Mucosa of stomach (tissue), 1 donor: ENCODE results near the gene PTF1A.

ENCODE experiments used
- H3K27me3 ChIP-seq: one replicate; pipeline ENCODE4 v1.7.0; 2013; ENCODE audit warnings: mild to moderate bottlenecking, low read length; ENCODE audit not compliant: control insufficient read depth, insufficient read depth
- H3K36me3 ChIP-seq: one replicate; pipeline ENCODE4 v1.7.0; 2013; ENCODE audit warnings: low read length; ENCODE audit not compliant: control insufficient read depth, insufficient read depth
- H3K4me1 ChIP-seq: one replicate; pipeline ENCODE4 v1.7.0; 2013; ENCODE audit warnings: mild to moderate bottlenecking, low read length; ENCODE audit not compliant: control insufficient read depth, insufficient read depth
- H3K4me3 ChIP-seq: one replicate; pipeline ENCODE4 v1.7.0; 2013; ENCODE audit warnings: low read length
- H3K9ac ChIP-seq: one replicate; pipeline ENCODE4 v1.7.0; 2013; ENCODE audit warnings: mild to moderate bottlenecking, low read length, moderate library complexity
- H3K9me3 ChIP-seq: one replicate; pipeline ENCODE4 v1.7.0; 2013; ENCODE audit warnings: mild to moderate bottlenecking, low read length, moderate library complexity; ENCODE audit not compliant: control insufficient read depth
- donor health status: Pancreatic carcinoma.

The PTF1A gene

DNA sequence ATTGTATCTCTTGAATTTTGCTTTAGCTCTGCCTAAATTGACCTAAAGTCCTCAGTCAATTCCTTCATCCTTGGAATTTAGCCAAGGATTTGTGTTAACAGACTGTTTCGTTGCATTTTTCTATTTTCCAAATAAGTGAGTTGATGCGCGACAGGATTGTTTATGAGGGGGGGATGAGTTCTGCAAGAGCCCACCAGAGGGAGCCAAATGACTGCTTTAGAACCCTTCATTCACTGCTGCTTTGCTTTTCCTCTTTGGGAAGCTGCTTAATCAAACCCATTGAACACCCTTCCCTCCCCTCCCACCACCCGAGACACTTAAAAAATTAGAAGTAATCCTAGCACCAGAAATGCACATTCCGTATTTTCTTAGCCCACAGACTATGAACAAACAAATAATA, 33.7 kb upstream of the PTF1A start:
- no peak overlapping the region for H3K9ac ChIP-seq
- H3K27me3 ChIP-seq = peaks cover 5% of the 10 kb centered on the region
- H3K9me3 ChIP-seq = no peaks in the 10 kb centered on the region
- H3K4me1 ChIP-seq = no peaks in the 10 kb centered on the region
- no peaks in the 10 kb centered on the region for H3K36me3 ChIP-seq
- no peak overlapping the region for H3K4me3 ChIP-seq

DNA sequence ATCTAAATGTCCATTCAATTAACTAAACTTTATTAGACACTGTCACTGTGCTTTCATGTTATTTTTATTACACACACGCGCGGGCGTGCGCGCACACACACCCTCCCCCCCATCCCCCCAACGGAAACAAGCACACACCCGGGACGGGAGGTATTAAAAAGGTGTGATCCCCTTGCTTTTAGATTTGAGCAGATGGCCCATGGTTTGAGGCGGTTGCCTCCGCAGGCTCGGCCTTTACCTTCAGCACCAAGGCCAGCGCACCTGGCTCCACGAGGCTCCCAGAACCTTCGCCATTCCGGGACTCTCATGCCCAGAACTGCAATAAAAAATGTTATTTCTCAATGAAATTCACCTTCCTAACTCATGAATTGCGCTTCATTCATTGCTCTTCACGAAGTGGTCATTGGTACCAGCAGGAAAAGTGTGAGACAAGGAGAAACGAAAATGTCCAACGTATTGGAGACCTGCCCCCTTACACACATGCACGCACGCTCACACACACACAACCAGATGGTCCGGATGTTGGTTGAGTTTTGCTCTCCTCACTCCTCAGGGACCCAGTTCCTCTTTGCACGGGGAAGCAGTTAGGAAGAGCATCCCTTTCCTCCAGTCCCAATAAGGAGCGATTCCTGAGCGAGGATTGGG, 20.8 kb upstream of the PTF1A start:
- no peaks in the 10 kb centered on the region for H3K9me3 ChIP-seq
- H3K9ac ChIP-seq = no peak overlapping the region
- H3K27me3 ChIP-seq = peaks cover 45% of the 10 kb centered on the region
- H3K36me3 ChIP-seq = no peaks in the 10 kb centered on the region
- no peak overlapping the region for H3K4me3 ChIP-seq
- H3K4me1 ChIP-seq = no peaks in the 10 kb centered on the region

DNA sequence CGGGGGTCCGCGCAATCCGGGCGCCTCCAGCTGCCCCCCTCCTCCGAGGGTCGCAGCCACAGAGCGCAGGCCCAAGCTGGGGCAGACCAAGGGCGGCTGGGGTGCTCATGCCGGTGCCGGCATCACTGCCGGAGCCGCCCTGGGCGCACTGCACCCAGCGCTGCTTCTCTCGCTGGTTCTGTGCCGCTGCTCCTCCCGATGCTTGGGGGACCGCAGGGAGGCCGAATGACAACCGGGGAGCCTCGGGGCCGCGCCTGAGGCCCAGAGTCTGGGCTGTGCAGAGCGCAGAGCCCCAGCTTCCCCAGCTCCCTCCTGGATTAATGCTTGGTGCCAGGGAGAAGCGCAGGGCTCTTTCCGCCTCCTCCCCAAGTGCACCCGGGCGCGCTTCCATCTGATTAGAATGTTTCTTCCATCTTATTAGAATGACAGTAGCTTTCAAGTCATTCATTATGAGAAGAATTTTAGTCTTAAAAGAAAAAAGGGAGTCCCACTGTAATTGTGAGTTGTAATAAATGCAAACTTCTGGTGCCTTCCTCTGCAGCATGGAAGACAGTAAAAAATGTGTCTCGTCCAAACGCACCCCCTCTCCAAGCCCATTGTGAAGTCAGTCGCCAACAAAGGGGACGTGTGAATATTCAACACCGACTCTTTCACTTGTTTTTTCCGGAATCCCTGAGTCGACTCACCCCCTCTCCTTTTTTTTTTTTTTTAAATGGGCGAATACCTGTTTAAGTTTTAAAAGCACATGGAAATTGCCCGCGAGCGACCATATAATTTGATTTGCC, 19.5 kb upstream of the PTF1A start:
- Histone ChIP-seq H3K9me3 (no peaks in the 10 kb centered on the region), H3K4me1 (no peaks in the 10 kb centered on the region), H3K4me3 (no peak overlapping the region), H3K27me3 (peaks cover 45% of the 10 kb centered on the region), H3K9ac (no peak overlapping the region), H3K36me3 (no peaks in the 10 kb centered on the region)

DNA sequence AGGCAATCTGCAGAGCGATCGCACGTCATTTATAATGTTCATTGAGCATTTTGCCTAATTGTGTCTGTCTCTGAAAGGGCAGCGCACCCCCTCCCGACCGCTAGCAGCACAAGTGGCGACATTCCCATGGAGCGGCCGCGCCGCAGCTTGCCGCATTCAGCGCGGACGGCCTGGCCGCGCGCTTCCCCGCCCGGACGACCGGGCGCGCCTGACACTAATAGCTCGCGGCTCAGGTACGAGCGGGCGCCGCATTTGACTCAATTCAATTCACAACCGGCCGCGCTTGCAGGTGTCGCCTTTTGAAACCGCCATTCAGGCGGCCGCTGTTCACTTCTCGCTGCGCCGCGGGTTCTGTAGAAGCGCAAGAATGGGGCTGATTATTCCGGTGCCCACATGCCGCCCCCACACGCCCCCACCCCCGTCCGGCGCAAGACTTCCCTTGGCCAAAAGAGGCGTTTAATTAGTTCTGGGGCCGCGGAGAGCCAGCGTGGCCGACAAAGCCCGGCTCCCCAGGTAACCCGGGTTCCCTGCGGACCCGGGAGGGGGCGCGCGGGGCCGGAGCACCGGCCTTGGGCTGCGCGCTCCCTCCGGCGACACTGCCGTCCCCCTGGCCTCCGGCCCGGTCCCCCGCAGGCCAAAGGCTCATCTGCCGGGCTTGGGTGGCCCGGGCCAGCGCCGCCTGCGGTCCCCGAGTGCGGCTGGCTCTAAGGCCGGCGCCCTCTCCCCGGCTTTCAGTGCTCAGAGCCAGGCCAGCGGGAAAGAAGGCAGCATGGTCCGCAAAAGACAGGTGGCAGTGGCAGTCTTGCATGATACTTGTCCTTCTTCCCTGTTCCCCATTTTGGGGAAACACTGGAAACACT, 18.7 kb upstream of the PTF1A start:
- Histone ChIP-seq H3K9ac (no peak overlapping the region), H3K9me3 (no peaks in the 10 kb centered on the region), H3K36me3 (no peaks in the 10 kb centered on the region), H3K4me1 (no peaks in the 10 kb centered on the region), H3K4me3 (no peak overlapping the region), H3K27me3 (peaks cover 45% of the 10 kb centered on the region)

DNA sequence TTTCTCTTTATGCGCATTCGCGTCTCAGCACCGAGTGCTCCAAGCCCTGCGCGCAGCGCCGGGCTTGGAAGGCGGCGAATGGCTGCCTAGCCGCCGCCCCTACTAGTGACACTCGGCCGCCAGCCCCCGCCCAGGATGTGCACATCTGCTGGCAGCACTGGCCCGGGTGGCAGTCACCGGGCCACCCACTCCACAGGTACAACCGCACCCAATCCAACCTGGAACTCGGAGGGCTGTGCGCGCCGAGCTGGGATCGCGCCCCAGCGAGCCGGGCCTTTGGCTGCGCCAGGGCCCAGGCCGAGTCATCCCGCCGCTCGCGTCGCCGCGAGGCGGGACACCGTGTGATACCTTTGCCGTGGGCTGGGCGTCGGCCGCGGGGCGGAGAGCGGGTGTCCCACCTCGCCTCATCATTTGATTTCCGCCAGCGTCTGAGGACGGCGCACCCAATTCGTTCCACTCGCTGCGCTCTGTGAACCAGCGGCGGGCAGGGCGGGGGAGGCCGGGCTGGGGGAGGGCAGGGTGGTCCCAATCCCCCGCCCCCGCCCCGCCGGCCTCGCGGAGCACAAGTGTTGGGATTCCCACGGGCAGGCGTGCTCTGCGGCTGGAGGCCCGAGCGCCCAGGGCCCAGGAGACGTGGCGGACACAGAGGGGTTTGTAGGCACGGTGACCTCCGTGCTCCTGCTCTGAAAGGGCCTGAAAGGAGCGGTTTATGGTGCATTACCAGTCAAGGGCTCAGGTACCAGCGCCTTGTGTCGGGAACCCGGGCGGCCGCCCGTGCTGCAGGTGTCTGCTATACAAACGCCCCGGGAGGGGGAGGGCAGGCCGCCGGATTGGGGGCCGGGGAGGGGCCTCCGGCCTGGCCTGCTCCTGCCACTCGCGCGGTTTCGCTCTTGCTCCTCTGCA, 17.8 kb upstream of the PTF1A start:
- H3K4me1 ChIP-seq = no peaks in the 10 kb centered on the region
- H3K9me3 ChIP-seq = no peaks in the 10 kb centered on the region
- no peaks in the 10 kb centered on the region for H3K36me3 ChIP-seq
- no peak overlapping the region for H3K9ac ChIP-seq
- peaks cover 45% of the 10 kb centered on the region for H3K27me3 ChIP-seq
- H3K4me3 ChIP-seq = no peak overlapping the region

DNA sequence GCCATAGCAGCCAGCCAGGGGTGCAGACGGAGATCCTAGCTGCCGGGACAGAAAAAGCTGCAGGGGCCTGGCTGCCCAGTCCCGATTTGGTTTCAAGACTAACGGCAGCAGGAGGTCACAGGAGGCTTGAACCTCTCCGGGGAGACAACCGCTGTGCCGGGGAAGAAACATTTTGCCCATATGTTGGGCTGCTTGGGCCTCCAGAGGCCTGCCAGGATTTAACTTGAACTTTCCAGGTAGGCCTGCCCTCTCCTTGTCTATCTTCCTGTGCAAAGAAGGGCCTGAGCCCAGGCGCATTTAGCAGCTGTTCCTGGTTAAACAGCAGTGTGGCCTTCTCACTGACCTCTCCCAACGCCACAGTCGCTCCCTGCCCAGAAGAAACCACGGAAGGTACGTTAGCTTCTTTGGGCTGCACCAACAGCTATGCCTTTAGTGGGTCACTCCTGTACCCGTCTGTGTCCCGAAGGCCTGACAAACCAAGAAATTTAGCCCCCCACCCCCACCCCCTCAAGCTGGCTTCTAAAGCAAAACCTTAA, 17.1 kb upstream of the PTF1A start:
- Histone ChIP-seq H3K9me3 (no peaks in the 10 kb centered on the region), H3K27me3 (peaks cover 45% of the 10 kb centered on the region), H3K36me3 (no peaks in the 10 kb centered on the region), H3K4me1 (no peaks in the 10 kb centered on the region), H3K4me3 (no peak overlapping the region), H3K9ac (no peak overlapping the region)

DNA sequence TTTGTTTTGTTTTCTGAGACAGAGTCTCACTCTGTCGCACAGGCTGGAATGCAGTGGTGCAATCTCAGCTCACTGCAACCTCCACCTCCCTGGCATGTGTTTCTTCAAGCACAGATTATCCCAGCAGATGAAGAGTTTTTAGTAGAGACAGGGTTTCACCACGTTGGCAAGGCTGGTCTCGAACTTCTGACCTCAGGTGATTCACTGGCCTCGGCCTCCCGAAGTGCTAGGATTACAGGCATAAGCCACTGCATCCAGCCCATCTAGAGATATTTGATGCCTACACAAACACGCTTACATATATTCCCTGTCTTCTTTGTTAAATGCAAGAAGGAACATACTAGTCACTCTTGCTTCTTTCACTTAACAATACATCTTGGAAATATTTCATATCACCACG, 5.9 kb upstream of the PTF1A start:
- Histone ChIP-seq H3K4me3 (no peak overlapping the region), H3K27me3 (peaks cover 14% of the 10 kb centered on the region), H3K9me3 (no peaks in the 10 kb centered on the region), H3K36me3 (no peaks in the 10 kb centered on the region), H3K9ac (no peak overlapping the region), H3K4me1 (no peaks in the 10 kb centered on the region)

DNA sequence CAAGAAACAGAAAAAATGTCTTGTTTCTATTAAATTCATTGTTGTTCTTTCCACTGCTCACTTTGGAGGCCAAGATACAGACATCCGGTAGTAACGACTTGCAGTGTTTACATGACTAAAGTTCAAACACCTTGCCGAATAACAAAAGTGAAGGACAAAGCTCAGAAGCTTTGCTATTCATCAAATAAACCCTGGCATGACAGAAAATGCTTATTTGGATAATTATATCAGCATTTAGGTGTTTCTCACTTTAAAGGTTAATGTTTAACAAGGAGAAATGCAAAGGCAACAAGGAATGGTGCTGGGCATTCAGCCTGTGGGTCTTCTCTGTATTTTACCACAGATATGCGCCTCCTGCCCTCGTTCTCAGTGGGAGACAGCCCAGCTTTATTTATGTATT, 5.4 kb upstream of the PTF1A start:
- H3K4me1 ChIP-seq = no peaks in the 10 kb centered on the region
- H3K27me3 ChIP-seq = peaks cover 19% of the 10 kb centered on the region

DNA sequence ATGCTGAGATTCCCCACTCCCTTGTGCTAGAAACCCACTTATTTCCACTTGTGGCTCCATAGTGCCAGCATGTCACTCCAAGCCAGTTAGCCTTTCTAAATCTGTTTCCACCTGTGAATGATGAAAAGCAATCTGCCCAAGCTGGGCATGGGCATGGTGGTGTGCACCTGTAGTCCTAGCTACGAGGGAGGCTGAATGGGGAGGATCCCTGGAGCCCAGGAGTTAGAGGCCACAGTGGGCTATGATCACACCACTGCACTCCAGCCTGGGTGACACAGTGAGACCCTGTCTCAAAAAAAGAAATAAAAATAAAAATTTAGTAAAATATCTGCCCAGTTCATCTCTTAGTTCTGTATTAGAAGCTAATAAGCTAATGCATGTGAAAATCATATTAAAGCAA, 5.0 kb upstream of the PTF1A start:
- H3K9me3 ChIP-seq = no peaks in the 10 kb centered on the region
- no peaks in the 10 kb centered on the region for H3K4me1 ChIP-seq
- no peaks in the 10 kb centered on the region for H3K36me3 ChIP-seq
- H3K4me3 ChIP-seq = no peak overlapping the region
- peaks cover 21% of the 10 kb centered on the region for H3K27me3 ChIP-seq
- no peak overlapping the region for H3K9ac ChIP-seq

More for the DNA sequence above, 5.4 kb upstream of the PTF1A start:
- H3K9me3 ChIP-seq = no peaks in the 10 kb centered on the region
- H3K4me3 ChIP-seq = no peak overlapping the region
- no peaks in the 10 kb centered on the region for H3K36me3 ChIP-seq
- no peak overlapping the region for H3K9ac ChIP-seq

DNA sequence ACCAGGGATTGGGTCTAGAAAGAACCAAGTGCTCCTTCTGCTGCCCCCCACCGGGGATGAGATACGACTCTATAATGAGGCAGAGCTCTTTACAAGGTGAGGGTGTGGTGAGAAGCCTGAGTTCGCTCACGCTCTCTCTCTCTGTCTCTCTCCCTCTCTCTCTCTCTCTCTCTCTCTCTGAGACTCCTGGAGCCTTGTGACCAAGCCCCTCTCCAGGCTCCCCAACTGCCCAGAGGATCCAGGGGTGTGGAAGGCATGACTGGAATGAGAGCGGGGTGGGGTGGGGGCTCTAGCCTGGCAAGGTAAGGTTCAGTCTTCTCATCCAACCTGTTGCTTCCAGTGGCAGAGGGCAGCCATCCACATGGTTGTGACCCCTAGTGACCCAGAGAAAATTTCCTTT, 3.1 kb upstream of the PTF1A start:
- Histone ChIP-seq H3K9me3 (no peaks in the 10 kb centered on the region), H3K4me1 (no peaks in the 10 kb centered on the region), H3K27me3 (peaks cover 32% of the 10 kb centered on the region), H3K36me3 (no peaks in the 10 kb centered on the region), H3K9ac (no peak overlapping the region), H3K4me3 (no peak overlapping the region)
